WTC11 (cell line): ENCODE data around the gene MYO16.

ENCODE experiments used
- ATF3 ChIP-seq: sonication (generic); formaldehyde crosslinking; conservative IDR thresholded peaks from 2 replicates; pipeline ENCODE4 v1.8.1; 2022; ENCODE audit warnings: mild to moderate bottlenecking, missing genetic modification reagents
- CTCF ChIP-seq: fragments of 200-600 bp; IDR thresholded peaks from 2 replicates; pipeline ENCODE4 v1.8.0; 2022; ENCODE audit warnings: antibody characterized with exemption
- MAX ChIP-seq: sonication (generic); formaldehyde crosslinking; IDR thresholded peaks from 2 replicates; pipeline ENCODE4 v1.8.0; 2022; ENCODE audit warnings: mild to moderate bottlenecking, missing genetic modification reagents
- SMAD4 ChIP-seq: sonication (generic); formaldehyde crosslinking; IDR thresholded peaks from 2 replicates; pipeline ENCODE4 v1.8.0; 2022; ENCODE audit warnings: mild to moderate bottlenecking, missing genetic modification reagents
- USF2 ChIP-seq: sonication (generic); formaldehyde crosslinking; IDR thresholded peaks from 2 replicates; pipeline ENCODE4 v1.8.1; 2023; ENCODE audit warnings: mild to moderate bottlenecking, missing genetic modification reagents, moderate library complexity
- ZNF232 ChIP-seq: sonication (generic); formaldehyde crosslinking; IDR thresholded peaks from 2 replicates; pipeline ENCODE4 v1.8.0; 2022; ENCODE audit warnings: mild to moderate bottlenecking, missing genetic modification reagents

- TF ChIP-seq SMAD4 (CRISPR knock-in tag) (no peak), CTCF (no peak), USF2 (CRISPR knock-in tag) (no peak), MAX (no peak), ATF3 (no peak), ZNF232 (CRISPR knock-in tag) (no peak)
Observed at GRCh38 chr13:109119896-109120295, 490.5 kb downstream of the MYO16 start.
